Duodenal mucosa (tissue), 2 donors: ENCODE measurements around the gene ADGRF1.
"Not testable (repeated sequence)": the region's sequence is repeated elsewhere in the genome, so short reads cannot be mapped to it uniquely, and the experiment has no call there.

Experiments used
- H3K27ac ChIP-seq: one replicate; pipeline ENCODE4 v1.7.0; 2013; ENCODE audit warnings: low read depth, low read length
- H3K27me3 ChIP-seq, 2 donors: one replicate each; pipeline ENCODE4 v1.7.0; 2013; ENCODE audit warnings: low read length in 2 of 2, control low read depth in 1 of 2; ENCODE audit not compliant: insufficient read depth in 2 of 2, control insufficient read depth in 1 of 2
- H3K36me3 ChIP-seq, 2 donors: one replicate each; pipeline ENCODE4 v1.7.0; 2013; ENCODE audit warnings: low read length in 2 of 2, control low read depth in 1 of 2; ENCODE audit not compliant: insufficient read depth in 2 of 2, control insufficient read depth in 1 of 2
- H3K4me1 ChIP-seq, 2 donors: one replicate each; pipeline ENCODE4 v1.7.0; 2013; ENCODE audit warnings: low read length in 2 of 2, control low read depth in 1 of 2; ENCODE audit not compliant: insufficient read depth in 2 of 2, control insufficient read depth in 1 of 2
- H3K4me3 ChIP-seq, 2 donors: one replicate each; pipeline ENCODE4 v1.7.0; 2013; ENCODE audit warnings: low read length in 2 of 2, low read depth in 1 of 2
- H3K9ac ChIP-seq, 2 donors: one replicate each; pipeline ENCODE4 v1.7.0; 2013; ENCODE audit warnings: low read length in 2 of 2, low read depth in 1 of 2
- H3K9me3 ChIP-seq, 2 donors: one replicate each; pipeline ENCODE4 v1.7.0; 2013; ENCODE audit warnings: low read length in 2 of 2, control low read depth in 1 of 2; ENCODE audit not compliant: control insufficient read depth in 1 of 2

The ADGRF1 gene

GRCh38 chr6:47005486-47005885 lies 36.6 kb downstream of the ADGRF1 start:
- no peak overlapping the region for H3K4me3 ChIP-seq

GRCh38 chr6:47004463-47004862 lies 37.7 kb downstream of the ADGRF1 start:
- Histone ChIP-seq H3K27ac (no peak overlapping the region), H3K4me3 (no peak overlapping the region), H3K9me3 (no peaks in the 10 kb centered on the region), H3K4me1 (no peaks in the 10 kb centered on the region), H3K9ac (no peak overlapping the region), H3K36me3 (no peaks in the 10 kb centered on the region), H3K27me3 (no peaks in the 10 kb centered on the region)

More at GRCh38 chr6:47005486-47005885, 36.6 kb downstream of the ADGRF1 start:
- H3K4me1 ChIP-seq: no peaks in the 10 kb centered on the region
- H3K27ac ChIP-seq: no peak overlapping the region
- no peaks in the 10 kb centered on the region for H3K36me3 ChIP-seq
- no peaks in the 10 kb centered on the region for H3K27me3 ChIP-seq
- H3K9me3 ChIP-seq: no peaks in the 10 kb centered on the region
- H3K9ac ChIP-seq: no peak overlapping the region

GRCh38 chr6:47000842-47001241 lies 41.3 kb downstream of the ADGRF1 start:
- Histone ChIP-seq H3K36me3 (no peaks in the 10 kb centered on the region), H3K27ac (no peak overlapping the region), H3K9me3 (no peaks in the 10 kb centered on the region), H3K9ac (no peak overlapping the region), H3K27me3 (no peaks in the 10 kb centered on the region), H3K4me3 (no peak overlapping the region), H3K4me1 (peaks cover 5 to 7% of the 10 kb centered on the region in 2 donors)

- H3K4me1 ChIP-seq: peaks cover 5 to 7% of the 10 kb centered on the region in 2 donors
- H3K36me3 ChIP-seq: no peaks in the 10 kb centered on the region
- H3K27me3 ChIP-seq: no peaks in the 10 kb centered on the region
- H3K9me3 ChIP-seq: no peaks in the 10 kb centered on the region
- no peak overlapping the region for H3K27ac ChIP-seq
- H3K4me3 ChIP-seq: no peak overlapping the region
- no peak overlapping the region for H3K9ac ChIP-seq
Measured at GRCh38 chr6:46998436-46999017, 43.6 kb downstream of the ADGRF1 start.

- Histone ChIP-seq H3K9ac (no peak overlapping the region), H3K4me3 (no peak overlapping the region), H3K27ac (no peak overlapping the region), H3K9me3 (no peaks in the 10 kb centered on the region), H3K4me1 (peaks cover 5 to 7% of the 10 kb centered on the region in 2 donors), H3K36me3 (no peaks in the 10 kb centered on the region), H3K27me3 (no peaks in the 10 kb centered on the region)
Measured at GRCh38 chr6:46997646-46998045, 44.5 kb downstream of the ADGRF1 start.

GRCh38 chr6:46996860-46997641 lies 45.1 kb downstream of the ADGRF1 start:
- H3K27me3 ChIP-seq: no peaks in the 10 kb centered on the region
- H3K9me3 ChIP-seq: no peaks in the 10 kb centered on the region
- no peak overlapping the region for H3K9ac ChIP-seq
- no peak overlapping the region for H3K27ac ChIP-seq
- H3K4me1 ChIP-seq: peaks cover 5 to 7% of the 10 kb centered on the region in 2 donors
- H3K4me3 ChIP-seq: no peak overlapping the region
- no peaks in the 10 kb centered on the region for H3K36me3 ChIP-seq

GRCh38 chr6:46994933-46995332 lies 47.2 kb downstream of the ADGRF1 start:
- Histone ChIP-seq H3K4me1 (peaks cover 15 to 19% of the 10 kb centered on the region in 2 donors), H3K27ac (no peak overlapping the region), H3K9ac (no peak overlapping the region), H3K27me3 (no peaks in the 10 kb centered on the region), H3K4me3 (no peak overlapping the region), H3K9me3 (no peaks in the 10 kb centered on the region), H3K36me3 (no peaks in the 10 kb centered on the region)

- no peaks in the 10 kb centered on the region for H3K27me3 ChIP-seq
- peaks cover 18 to 29% of the 10 kb centered on the region in 2 donors for H3K4me1 ChIP-seq
- no peaks in the 10 kb centered on the region for H3K9me3 ChIP-seq
- no peak overlapping the region for H3K27ac ChIP-seq
- no peaks in the 10 kb centered on the region for H3K36me3 ChIP-seq
- no peak overlapping the region for H3K4me3 ChIP-seq
- no peak overlapping the region for H3K9ac ChIP-seq
Measured at GRCh38 chr6:46993846-46994245, 48.3 kb downstream of the ADGRF1 start.

GRCh38 chr6:46992391-46992790 lies 49.7 kb downstream of the ADGRF1 start:
- peaks cover 15 to 29% of the 10 kb centered on the region in 2 donors for H3K4me1 ChIP-seq
- not testable (repeated sequence) for H3K9me3 ChIP-seq, H3K4me3 ChIP-seq, H3K9ac ChIP-seq, H3K36me3 ChIP-seq, H3K27me3 ChIP-seq, H3K27ac ChIP-seq

- not testable (repeated sequence) for H3K27me3 ChIP-seq, H3K9me3 ChIP-seq, H3K36me3 ChIP-seq, H3K4me3 ChIP-seq, H3K27ac ChIP-seq, H3K9ac ChIP-seq
- peaks cover 12 to 22% of the 10 kb centered on the region in 2 donors for H3K4me1 ChIP-seq
Measured at GRCh38 chr6:46990818-46991510, 51.2 kb downstream of the ADGRF1 start.
